ENCODE results near the gene PHYHD1.

PHYHD1 gene

DNA sequence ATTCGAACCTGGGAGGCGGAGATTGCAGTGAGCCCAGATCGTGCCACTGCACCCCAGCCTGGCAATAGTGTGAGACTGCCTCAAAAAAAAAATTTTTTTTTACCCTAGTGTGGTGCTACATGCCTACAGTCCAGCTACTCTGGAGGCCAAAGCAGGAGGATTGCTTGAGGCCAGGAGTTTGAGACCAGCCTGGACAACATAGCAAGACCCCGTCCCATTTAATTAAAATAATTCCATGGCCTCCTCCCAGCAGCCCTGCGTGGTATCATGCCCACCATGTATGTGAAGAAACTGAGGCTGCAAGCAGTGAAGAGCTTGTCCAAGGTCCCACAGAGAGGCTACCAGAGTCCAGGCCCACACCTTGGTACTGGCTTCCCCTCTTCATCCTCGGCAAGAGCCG is 19.4 kb upstream of the PHYHD1 start:
- no peak for DNase-seq (ENCODE audit: low spot score)

DNA sequence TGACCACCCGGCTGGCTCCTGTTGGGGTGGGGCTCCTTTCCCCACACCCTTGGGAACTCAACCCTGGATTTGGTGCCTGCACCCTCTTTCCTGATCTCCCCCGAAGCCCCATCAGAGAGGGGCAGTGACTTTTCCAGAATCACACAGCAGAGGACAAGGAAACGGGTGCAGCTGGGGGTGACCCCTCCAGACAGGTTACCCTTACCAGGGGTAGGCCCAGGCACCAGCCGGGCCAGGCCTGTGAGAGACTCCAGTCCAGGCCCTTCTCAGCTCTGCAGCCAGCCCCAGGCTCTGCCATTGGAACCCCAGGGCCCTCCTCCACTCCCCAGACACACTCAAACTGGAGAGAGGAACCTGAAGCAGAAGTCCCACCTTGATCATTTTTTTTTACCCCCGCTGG is 19.0 kb upstream of the PHYHD1 start:
- no peak for DNase-seq (ENCODE audit: low spot score)

DNA sequence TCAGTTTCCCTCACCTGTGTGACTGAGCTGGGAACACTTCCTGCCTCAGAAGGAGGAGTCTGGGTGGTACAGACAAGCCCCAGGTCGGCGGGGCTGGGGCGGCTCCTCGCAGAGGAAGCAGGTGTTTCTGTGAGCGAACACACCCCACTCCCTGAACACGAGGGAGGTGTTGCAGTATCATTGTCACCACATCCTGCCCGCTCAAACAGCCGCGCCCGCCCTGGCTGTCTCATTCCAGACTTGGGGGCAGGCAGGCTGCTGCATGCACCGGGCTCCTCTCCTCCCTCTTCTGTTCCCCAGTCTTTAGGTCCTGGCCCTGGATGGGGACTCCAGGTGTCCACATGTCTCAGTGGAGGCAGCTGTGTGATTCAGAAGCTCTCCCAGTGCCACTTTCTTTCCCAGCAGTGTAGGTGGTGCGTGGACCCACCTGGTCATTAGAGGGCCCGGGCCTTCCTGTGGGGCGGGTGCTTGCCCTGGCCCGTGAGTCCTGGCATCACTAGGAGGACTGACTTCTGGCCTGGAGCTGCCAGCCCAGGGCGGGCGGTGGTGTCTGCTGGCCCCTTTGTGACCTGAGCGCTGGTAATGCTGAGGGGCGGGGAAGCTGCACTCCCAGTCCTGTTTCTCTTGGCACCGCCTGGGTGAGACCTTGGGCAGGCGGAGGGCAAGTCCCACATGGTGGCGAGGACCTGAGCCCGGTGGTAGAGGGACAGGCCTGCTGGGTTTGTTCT is 18.3 kb upstream of the PHYHD1 start:
- peak; percentile 34 for DNase-seq (ENCODE audit: low spot score)

DNA sequence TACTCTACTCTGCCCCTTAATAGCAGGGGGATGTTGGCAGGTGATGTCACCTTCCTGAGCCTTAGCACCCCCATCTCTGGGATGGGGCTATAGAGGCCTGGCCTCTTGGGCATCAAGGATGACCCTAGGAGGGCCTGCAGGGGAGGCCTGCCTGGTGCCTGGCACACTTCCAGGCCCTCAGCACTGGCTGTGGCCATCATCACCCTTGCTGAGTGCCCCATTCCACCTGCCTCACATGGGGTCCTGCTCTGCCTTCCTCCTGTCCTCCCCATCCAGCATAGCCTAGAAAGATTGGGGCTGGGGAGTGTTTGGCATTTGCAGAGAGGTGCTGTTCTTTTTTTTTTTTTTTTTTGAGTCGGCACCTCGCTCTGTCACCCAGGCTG is 17.7 kb upstream of the PHYHD1 start:
- no peak for DNase-seq (ENCODE audit: low spot score)

DNA sequence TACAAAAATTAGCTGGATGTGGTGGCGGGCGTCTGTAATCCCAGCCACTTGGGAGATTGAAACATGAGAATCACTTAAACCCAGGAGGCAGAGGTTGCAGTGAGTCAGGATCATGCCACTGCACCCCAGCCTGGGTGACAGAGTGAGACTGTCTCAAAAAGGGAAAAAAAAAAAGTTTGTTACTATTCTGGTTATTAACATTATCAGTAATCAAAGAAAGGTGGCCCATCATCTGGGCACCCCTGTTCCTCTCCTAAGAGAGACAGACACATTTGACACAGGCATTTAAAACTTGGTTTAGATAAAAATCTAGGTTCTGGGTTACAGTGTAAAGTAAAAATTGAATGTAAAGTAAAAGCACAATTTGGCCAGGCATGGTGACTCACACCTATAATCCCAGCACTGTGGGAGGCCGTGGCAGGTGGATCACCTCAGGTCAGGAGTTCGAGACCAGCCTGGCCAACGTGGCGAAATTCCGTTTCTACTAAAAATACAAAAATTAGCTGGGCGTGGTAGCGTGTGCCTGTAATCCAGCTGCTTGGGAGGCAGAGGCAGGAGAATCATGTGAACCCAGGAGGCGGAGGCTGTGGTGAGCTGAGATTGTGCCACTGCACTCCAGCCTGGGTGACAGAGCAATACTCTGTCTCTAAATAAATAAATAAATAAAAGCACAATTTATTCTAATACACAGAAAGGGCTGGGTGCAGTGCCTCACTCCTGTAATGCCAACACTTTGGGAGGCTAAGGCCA is 16.7 kb upstream of the PHYHD1 start:
- DNase-seq (ENCODE audit: low spot score), result no peak

DNA sequence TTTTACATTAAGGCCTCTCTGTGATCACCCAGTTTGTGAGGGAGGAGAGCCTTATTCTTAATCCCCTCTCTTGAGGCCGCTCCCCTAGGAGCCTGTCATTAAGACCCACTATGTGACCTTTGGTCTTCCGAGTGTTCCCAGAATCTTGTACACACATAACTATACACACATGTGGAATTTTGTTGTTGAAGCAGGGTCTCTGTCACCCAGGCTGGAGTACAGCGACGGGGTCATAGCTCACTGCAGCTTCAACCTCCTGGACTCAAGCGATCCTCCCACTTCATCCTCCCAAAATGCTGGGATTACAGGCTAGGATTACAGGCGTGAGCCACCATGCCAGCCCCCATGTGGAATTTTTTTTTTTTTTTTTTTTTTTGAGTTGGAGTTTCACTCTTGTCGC is 14.8 kb upstream of the PHYHD1 start:
- DNase-seq (ENCODE audit: low spot score), result no peak

DNA sequence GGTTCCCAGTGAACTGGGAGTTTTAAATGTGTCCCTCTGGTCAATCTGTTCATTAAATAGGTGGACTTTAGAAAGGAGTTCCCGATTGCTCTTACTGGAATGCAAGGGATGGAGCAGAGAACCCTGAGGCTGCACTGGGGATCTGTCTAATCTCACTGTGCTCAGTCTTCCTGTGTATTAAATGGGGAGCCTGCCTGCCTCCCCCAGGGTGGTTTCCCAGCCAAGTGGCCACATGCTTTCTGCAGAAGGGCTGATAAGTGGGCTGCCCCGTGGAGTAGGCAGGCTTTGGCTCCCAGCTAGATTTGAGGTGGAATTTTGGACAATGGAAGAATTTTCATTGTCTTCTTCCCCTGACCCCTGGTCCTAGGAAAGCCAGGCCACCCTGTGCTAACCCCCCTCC is 14.0 kb upstream of the PHYHD1 start:
- no peak for DNase-seq (ENCODE audit: low spot score)

DNA sequence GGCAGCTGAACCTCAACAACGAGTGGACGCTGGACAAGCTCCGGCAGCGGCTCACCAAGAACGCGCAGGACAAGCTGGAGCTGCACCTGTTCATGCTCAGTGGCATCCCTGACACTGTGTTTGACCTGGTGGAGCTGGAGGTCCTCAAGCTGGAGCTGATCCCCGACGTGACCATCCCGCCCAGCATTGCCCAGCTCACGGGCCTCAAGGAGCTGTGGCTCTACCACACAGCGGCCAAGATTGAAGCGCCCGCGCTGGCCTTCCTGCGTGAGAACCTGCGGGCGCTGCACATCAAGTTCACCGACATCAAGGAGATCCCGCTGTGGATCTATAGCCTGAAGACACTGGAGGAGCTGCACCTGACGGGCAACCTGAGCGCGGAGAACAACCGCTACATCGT is 12.4 kb upstream of the PHYHD1 start:
- DNase-seq (ENCODE audit: low spot score), result no peak

DNA sequence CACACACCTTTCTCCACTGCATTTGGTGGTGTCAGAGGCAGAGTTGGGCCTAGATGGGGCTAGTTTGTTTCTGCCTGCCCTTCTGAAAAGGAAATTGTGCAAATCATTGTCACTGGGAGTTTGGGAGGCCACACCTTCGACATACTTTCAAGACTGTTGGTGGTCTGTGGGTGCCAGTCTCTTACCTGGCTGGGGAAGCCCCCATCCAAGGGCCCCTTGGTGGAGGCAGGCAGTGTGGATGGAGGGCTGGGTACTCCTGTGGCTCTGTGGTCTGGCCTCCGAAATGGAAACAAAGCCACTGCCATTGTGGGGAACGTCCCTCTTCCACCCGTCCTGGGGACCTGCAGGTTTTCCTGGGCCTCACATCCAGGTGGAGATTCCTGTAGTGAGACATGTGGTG is 10.9 kb upstream of the PHYHD1 start:
- no peak for DNase-seq (ENCODE audit: low spot score)

DNA sequence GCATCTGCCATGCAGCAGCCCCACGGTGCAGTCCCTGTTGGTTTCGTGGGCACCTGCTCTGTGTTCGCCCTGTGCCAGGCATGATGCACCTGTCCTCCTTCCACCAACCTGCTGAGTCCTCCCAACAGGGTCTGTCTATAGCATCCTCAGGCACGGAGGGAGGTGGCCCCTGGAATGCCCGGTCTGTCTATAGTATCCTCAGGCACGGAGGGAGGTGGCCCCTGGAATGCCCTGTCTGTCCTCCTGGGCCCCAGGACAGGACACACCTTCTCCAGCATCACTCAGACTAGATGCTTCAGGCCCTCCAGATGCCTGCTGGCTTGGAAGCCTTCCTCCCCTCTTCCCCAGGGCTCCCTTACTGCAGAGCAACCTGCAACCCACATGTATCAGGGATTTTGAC is 9.9 kb upstream of the PHYHD1 start:
- DNase-seq (ENCODE audit: low spot score), result no peak

DNA sequence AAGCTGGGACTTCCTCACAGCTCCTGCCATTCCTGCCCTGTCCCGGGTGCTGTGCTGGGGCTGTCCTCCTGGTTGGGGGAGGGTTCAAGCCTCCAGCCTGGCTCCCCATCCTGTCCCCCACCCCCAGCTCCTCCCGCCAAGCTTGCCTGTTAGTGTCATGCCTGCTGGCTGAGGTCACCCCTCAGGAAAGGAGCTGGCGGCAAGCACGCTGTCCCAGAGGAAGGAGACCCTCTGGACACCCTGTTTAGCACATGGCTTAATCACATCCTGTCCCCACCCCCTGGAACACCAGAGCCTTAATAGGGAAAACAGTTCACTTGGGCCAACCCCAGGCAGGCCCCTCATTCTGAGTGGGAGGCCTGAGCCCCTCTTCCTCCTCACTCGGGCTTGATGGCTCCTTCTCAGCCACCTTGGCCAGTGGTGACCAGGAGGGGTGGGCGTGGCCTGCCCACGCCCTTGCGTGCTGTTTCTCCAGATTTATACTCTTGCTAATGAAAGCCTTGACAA is 9.2 kb upstream of the PHYHD1 start:
- peak; percentile 93 for DNase-seq (ENCODE audit: low spot score)

DNA sequence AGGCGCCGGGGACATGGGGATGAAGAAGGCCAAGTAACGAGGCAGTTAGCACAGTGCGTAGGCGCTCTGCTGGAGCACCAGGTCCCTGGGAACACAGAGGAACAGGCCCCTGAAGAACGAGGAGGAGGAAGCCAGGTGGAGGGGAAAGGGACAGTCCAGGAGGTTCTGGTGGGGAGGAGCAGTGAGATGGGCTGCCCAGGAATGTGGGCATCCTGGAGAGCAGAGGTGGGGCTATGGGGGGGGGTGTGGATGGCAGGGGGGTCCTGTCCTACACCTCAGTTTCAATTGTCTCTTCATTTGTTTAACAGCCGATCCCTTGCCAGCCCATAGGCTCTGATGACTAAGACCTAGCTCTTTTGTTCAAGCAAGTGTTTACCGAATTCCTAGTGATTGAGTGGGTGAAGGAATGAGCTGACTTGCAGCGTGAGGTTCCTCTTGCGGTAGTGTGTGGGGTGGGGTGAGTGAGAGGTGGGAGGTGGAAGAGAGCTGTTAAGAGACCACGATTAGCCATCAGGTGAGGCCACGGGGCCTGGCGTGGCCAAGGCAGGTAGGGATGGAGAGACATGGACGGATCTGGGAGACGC is 8.4 kb upstream of the PHYHD1 start:
- peak; percentile 96 for DNase-seq (ENCODE audit: low spot score)

DNA sequence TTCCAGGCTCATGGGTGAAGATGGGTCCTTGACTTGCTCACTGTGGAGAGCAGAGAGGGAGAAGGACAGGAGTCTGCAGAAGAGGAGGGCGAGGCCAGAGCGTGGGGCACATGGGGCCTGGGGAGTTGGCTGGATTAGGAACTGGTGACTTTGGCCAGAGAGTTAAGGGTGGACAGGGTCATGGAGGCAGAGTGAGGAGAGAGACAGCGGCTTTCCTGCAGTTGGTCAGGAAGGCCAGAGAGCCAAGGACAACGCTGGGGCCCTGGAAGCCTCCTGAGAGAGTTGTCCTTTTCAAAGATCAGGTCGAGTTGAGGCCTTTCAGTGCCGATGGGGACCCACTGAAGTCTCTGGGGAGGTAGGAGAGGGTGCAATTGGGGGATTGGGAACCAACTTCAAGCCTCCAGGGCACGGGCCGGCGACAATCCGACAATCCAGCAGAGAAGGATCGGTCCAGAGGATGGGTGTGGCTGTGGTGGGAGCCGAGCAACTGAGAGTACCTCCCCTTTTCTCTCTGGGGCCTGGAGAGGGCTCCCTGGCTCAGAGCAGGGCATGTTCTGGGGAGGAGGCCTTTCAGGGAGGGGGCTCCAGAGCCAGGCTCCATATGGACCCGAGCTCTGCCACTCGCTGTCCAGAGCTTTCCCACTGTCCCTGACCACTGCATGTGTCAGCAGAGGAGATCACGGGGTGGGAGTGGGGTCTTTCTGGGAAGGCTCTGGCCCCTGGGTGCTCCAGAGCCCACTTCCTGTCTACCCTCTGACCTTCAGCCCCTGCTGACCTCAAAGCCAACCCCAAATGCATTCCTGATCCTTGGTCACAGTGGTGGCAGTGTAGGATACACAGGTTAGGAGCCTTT is 7.5 kb upstream of the PHYHD1 start:
- no peak for DNase-seq (ENCODE audit: low spot score)

DNA sequence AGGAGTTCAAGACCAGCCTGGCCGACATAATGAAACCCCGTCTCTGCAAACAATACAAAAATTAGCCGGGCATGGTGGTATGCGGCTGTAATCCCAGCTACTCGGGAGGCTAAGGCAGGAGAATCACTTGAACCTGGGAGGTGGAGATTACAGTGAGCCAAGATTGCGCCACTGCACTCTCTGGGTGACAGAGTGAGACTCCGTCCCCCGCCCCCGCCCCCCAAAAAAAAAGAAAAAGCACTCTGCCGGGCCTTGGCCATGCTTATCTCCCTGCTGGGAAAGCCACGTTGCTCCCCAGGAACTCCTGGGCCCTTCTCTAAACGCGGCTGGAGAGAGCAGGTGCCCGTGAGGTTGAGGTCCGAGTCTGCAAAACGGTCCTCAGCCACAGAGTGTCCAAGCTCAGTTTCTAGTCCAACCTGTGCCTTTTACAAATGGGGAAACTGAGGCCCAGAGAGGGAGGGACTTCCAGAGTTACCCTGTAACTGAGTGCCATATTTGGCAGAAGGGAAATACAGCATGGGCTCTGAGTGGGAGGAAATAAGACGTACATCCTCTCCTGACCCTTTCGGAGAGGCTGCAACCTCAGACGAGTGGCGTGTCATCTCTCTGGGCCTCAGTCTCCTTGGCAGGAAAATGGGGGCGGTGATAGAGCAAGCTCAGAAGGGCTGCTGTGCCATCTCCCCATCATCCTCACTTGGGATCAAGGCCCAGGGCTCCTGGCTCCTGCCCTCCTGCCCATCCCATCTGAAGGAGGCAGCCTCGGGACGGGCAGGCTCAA is 6.6 kb upstream of the PHYHD1 start:
- DNase-seq (ENCODE audit: low spot score), result no peak

DNA sequence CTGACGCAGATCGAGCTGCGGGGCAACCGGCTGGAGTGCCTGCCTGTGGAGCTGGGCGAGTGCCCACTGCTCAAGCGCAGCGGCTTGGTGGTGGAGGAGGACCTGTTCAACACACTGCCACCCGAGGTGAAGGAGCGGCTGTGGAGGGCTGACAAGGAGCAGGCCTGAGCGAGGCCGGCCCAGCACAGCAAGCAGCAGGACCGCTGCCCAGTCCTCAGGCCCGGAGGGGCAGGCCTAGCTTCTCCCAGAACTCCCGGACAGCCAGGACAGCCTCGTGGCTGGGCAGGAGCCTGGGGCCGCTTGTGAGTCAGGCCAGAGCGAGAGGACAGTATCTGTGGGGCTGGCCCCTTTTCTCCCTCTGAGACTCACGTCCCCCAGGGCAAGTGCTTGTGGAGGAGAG is 4.6 kb upstream of the PHYHD1 start:
- no peak for DNase-seq (ENCODE audit: low spot score)

DNA sequence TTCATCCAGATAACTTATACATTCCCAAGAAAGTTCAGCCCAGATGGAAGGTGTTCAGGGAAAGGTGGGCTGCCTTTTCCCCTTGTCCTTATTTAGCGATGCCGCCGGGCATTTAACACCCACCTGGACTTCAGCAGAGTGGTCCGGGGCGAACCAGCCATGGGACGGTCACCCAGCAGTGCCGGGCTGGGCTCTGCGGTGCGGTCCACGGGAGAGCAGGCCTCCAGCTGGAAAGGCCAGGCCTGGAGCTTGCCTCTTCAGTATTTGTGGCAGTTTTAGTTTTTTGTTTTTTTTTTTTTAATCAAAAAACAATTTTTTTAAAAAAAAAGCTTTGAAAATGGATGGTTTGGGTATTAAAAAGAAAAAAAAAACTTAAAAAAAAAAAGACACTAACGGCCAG is 4.0 kb upstream of the PHYHD1 start:
- DNase-seq (ENCODE audit: low spot score), result no peak

DNA sequence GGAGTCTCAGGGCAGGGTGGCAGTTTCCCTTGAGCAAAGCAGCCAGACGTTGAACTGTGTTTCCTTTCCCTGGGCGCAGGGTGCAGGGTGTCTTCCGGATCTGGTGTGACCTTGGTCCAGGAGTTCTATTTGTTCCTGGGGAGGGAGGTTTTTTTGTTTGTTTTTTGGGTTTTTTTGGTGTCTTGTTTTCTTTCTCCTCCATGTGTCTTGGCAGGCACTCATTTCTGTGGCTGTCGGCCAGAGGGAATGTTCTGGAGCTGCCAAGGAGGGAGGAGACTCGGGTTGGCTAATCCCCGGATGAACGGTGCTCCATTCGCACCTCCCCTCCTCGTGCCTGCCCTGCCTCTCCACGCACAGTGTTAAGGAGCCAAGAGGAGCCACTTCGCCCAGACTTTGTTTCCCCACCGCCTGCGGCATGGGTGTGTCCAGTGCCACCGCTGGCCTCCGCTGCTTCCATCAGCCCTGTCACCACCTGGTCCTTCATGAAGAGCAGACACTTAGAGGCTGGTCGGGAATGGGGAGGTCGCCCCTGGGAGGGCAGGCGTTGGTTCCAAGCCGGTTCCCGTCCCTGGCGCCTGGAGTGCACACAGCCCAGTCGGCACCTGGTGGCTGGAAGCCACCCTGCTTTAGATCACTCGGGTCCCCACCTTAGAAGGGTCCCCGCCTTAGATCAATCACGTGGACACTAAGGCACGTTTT is 3.5 kb upstream of the PHYHD1 start:
- no peak for DNase-seq (ENCODE audit: low spot score)

DNA sequence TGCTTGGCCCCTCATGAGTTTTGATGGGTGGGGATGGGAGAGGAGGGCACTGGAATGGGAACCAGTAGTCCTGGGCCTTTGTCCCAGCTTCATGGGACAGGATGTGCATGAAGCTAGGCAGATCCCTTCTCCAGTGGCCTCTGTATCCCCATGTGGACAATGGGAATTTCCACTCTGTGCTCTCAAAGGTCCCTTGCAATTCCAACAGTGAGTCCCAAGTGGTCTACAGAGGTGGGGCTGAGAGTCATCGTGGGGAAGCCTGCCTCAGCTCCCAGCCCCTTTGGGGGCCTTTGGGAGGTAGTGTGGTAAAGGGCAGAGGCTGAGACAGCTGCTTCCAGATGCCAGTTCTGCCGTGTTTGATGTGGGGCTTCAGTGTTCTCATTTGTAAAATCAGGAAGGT is 1.9 kb upstream of the PHYHD1 start:
- no peak for DNase-seq (ENCODE audit: low spot score)

DNA sequence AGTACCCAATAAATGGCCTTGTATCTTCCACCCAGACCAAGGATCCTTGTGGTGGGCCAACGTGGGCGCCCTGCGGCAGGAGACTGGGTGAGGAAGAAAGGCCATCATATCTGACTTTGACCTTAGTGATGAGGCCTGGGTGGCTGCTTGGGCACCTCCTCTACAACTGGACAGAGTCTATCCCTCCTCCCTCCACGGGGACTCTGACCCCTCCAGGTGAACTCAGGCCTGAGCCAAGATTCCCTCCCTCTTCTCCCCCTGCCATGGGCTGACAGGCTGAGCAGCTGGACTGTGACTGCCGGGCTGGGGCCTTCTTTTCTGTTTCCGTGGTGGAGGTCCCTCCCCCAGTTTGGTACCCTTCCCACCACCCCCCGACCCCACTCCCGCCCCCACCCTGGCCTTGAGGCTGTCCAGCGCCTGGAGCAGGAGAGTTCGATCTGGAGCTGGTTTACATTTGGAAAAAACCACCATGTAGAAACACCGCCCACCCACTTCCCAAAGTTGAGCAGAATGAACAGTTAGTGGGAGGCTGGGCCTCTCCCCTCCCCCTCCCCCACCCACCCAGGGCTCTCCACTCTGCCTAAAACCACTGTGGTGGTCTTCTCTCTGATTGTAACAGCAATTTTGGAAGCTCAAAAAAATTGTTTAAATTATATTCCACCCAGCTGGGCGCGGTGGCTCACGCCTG is 1.2 kb upstream of the PHYHD1 start:
- no peak for DNase-seq (ENCODE audit: low spot score)
